ENCODE data around the gene NHERF1.

NHERF1 gene

GRCh38 chr17:74728702-74729075, 19.7 kb upstream of the NHERF1 start:
- H2AFZ ChIP-seq (ENCODE audit: low read length), result no peak overlapping the region
- H3K36me3 ChIP-seq (ENCODE audit: insufficient read depth, low read length), result no peaks in the 10 kb centered on the region
- no peaks in the 10 kb centered on the region; the same call in 1 of the 2 replicates for H3K27me3 ChIP-seq (ENCODE audit: insufficient read depth, low read length)
- no peaks in the 10 kb centered on the region for H4K20me1 ChIP-seq (ENCODE audit: insufficient read depth, low read length)
- H3K4me3 ChIP-seq (ENCODE audit: low read depth, low read length, poor library complexity, severe bottlenecking), result no peak overlapping the region
- H3K9me2 ChIP-seq (ENCODE audit: low read depth, low read length), result no peaks in the 10 kb centered on the region
- TF ChIP-seq, protein P1, sequence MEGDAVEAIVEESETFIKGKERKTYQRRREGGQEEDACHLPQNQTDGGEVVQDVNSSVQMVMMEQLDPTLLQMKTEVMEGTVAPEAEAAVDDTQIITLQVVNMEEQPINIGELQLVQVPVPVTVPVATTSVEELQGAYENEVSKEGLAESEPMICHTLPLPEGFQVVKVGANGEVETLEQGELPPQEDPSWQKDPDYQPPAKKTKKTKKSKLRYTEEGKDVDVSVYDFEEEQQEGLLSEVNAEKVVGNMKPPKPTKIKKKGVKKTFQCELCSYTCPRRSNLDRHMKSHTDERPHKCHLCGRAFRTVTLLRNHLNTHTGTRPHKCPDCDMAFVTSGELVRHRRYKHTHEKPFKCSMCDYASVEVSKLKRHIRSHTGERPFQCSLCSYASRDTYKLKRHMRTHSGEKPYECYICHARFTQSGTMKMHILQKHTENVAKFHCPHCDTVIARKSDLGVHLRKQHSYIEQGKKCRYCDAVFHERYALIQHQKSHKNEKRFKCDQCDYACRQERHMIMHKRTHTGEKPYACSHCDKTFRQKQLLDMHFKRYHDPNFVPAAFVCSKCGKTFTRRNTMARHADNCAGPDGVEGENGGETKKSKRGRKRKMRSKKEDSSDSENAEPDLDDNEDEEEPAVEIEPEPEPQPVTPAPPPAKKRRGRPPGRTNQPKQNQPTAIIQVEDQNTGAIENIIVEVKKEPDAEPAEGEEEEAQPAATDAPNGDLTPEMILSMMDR (IDR thresholded peaks at IDR 0.05; ENCODE audit: low read length), result no peak
- no peak for TF ChIP-seq EZH2 (IDR thresholded peaks at IDR 0.05; ENCODE audit: borderline replicate concordance, low read length)
- H3K4me2 ChIP-seq (ENCODE audit: low read length), result no peak overlapping the region
- H3F3A ChIP-seq (ENCODE audit: insufficient read depth, low read length), result peaks cover 5% of the 10 kb centered on the region; the same call in 1 of the 2 replicates
- no peaks in the 10 kb centered on the region for H3K79me2 ChIP-seq (ENCODE audit: insufficient read depth, low read length)
- H3K4me1 ChIP-seq (ENCODE audit: insufficient read depth, low read length, severe bottlenecking), result no peaks in the 10 kb centered on the region
- no peak overlapping the region for H3K27ac ChIP-seq (ENCODE audit: low read depth, low read length, poor library complexity, severe bottlenecking)
- H3K9ac ChIP-seq (ENCODE audit: low read length), result no peak overlapping the region
- no peaks in the 10 kb centered on the region for H3K9me3 ChIP-seq (ENCODE audit: low read length)

DNA sequence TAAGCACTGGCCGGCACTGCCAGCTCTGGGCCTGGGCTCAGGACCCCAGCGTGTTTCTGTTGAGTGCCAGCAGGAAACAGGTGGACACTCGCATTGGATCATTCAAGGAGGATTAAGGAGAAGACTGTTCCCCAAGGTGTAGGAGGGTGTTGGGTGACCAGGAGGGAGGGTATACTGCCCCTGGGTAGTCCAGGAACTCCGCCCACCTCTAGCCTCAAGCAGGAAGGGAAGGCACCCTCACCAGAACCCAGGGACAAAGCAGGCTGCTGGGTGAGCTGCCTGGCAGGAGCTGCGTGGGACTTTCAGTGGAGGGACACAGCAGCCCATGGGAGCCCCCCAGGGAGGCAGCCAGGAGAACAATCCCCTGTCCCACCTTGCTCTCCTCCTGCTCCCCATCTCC, 19.1 kb upstream of the NHERF1 start:
- Histone ChIP-seq H3K4me3 (ENCODE audit: low read depth, low read length, poor library complexity, severe bottlenecking) (no peak overlapping the region), H3K9ac (ENCODE audit: low read length) (no peak overlapping the region), H3K27me3 (ENCODE audit: insufficient read depth, low read length) (no peaks in the 10 kb centered on the region; the same call in 1 of the 2 replicates), H3K9me3 (ENCODE audit: low read length) (no peaks in the 10 kb centered on the region), H3K79me2 (ENCODE audit: insufficient read depth, low read length) (no peaks in the 10 kb centered on the region), H3K4me2 (ENCODE audit: low read length) (no peak overlapping the region), H3K36me3 (ENCODE audit: insufficient read depth, low read length) (no peaks in the 10 kb centered on the region), H4K20me1 (ENCODE audit: insufficient read depth, low read length) (no peaks in the 10 kb centered on the region), H3K9me2 (ENCODE audit: low read depth, low read length) (no peaks in the 10 kb centered on the region), H2AFZ (ENCODE audit: low read length) (no peak overlapping the region), H3K4me1 (ENCODE audit: insufficient read depth, low read length, severe bottlenecking) (no peaks in the 10 kb centered on the region), H3F3A (ENCODE audit: insufficient read depth, low read length) (peaks cover 5% of the 10 kb centered on the region; the same call in 1 of the 2 replicates), H3K27ac (ENCODE audit: low read depth, low read length, poor library complexity, severe bottlenecking) (no peak overlapping the region)
- TF ChIP-seq EZH2 (IDR thresholded peaks at IDR 0.05; ENCODE audit: borderline replicate concordance, low read length), result no peak
- TF ChIP-seq, protein P1 (IDR thresholded peaks at IDR 0.05; ENCODE audit: low read length), result no peak

DNA sequence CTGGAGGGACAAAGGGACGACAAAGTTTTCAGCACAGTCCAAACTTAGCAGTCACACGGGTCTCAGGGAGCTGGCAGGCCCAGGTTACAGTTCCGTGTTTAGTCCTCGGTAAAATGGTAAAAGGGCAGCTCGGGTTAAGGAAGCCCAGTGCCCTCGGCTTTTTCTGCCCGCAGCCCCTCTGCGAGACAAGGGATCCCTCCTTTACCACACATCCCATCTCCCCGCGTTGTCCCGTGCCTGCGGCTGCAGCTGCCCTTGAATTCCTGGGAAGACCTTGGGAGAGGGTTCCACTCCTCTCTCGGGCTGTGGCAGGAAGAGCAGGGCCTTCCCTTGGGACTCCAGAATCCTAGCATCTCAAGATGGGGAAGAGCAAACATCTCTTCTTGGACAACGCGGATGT, 18.6 kb upstream of the NHERF1 start:
- Histone ChIP-seq H3K79me2 (ENCODE audit: insufficient read depth, low read length) (no peaks in the 10 kb centered on the region), H3K9me2 (ENCODE audit: low read depth, low read length) (no peaks in the 10 kb centered on the region), H3K27ac (ENCODE audit: low read depth, low read length, poor library complexity, severe bottlenecking) (no peak overlapping the region), H3K36me3 (ENCODE audit: insufficient read depth, low read length) (no peaks in the 10 kb centered on the region), H3K9ac (ENCODE audit: low read length) (no peak overlapping the region), H3K4me1 (ENCODE audit: insufficient read depth, low read length, severe bottlenecking) (no peaks in the 10 kb centered on the region), H3K4me2 (ENCODE audit: low read length) (no peak overlapping the region), H2AFZ (ENCODE audit: low read length) (no peak overlapping the region), H3K4me3 (ENCODE audit: low read depth, low read length, poor library complexity, severe bottlenecking) (no peak overlapping the region), H4K20me1 (ENCODE audit: insufficient read depth, low read length) (no peaks in the 10 kb centered on the region), H3K9me3 (ENCODE audit: low read length) (no peaks in the 10 kb centered on the region), H3F3A (ENCODE audit: insufficient read depth, low read length) (peaks cover 5% of the 10 kb centered on the region; the same call in 1 of the 2 replicates), H3K27me3 (ENCODE audit: insufficient read depth, low read length) (no peaks in the 10 kb centered on the region; the same call in 1 of the 2 replicates)
- no peak for TF ChIP-seq EZH2 (IDR thresholded peaks at IDR 0.05; ENCODE audit: borderline replicate concordance, low read length)
- TF ChIP-seq, protein P1 (IDR thresholded peaks at IDR 0.05; ENCODE audit: low read length), result no peak

Measured in OCI-LY1 (cell line).